ENCODE measurements around the gene CLDND1.

CLDND1 gene

GRCh38 chr3:98514948-98515347 is 7.8 kb downstream of the CLDND1 start:
- no peak for DNase-seq (ENCODE audit: low read depth, low spot score)

DNA sequence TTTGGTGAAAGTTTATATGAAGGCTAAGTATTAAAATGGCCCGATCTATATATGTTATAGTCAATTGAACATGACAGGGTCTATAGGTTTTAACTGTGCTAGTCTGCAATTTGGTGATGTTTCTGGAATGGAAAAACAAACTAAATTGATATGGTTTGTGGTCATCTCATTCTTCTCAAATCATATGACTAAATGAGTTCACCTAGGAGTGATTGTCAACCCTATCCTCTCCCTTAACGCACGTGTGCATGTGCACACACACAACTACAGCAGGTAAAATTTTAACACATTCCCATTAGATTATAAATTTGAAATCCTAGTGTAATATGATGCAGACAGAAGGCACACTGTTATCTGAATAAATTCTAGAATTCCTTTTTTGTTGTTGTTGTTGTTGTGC is 9.0 kb downstream of the CLDND1 start:
- no peak for DNase-seq (ENCODE audit: low read depth, low spot score)

GRCh38 chr3:98513091-98513511 is 9.6 kb downstream of the CLDND1 start:
- DNase-seq (ENCODE audit: low read depth, low spot score) = peak; percentile 22

GRCh38 chr3:98512576-98512975 is 10.1 kb downstream of the CLDND1 start:
- no peak for DNase-seq (ENCODE audit: low read depth, low spot score)

- no peak for DNase-seq (ENCODE audit: low read depth, low spot score)
Measured at GRCh38 chr3:98508582-98508981, 14.1 kb downstream of the CLDND1 start.

GRCh38 chr3:98504539-98504938 is 18.2 kb downstream of the CLDND1 start:
- no peak for DNase-seq (ENCODE audit: low read depth, low spot score)

DNA sequence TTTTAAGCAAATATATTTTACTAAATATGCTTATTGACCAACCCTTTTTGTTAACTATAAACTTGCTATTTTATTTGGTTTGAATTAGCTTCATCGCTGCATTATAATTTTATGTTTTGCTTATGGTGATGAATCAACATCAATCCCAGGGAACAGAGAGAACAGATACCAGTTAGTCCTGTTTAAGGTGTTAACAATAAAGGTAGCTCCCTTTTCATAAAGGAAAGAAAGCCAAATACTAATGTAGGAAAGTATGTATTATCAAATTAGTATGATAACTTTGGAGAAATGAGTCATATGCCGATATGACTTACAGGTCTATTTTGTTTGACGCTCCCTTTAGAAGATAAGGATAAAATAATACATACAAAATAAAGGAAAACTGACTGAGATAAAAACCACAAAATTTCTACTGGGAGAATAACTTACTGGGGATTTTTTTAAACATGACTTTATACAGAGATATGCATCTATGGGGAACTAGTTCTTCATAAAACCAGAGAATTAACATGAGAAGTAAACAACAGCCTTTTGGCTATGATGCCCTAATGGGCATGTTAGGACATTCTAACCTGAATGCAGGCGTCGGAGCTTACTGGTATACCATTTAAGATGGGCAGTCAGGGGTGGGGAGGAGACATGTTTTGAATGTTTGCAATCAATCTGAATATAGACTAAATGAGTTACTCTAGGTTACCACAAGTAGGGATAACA is 20.7 kb downstream of the CLDND1 start:
- no peak for DNase-seq (ENCODE audit: low read depth, low spot score)

DNA sequence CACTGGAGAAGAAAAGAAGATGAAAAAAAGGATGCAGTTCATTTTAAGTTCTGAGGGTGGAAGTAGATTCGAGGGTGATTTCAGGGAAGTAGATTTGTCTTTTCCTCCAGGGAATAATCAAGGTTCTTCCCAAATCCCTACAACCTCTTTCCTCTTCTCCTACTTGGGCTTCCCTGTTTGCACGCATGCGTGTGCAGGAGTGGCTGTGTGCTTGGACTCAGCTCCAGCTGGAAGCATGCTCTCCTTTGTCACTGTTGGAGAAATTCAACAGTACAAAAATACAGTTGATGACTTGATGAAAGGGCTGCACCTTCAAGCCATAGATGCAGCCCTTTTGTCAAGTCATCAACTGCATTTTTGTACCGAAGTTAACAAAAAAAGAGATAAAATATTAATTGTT is 21.4 kb downstream of the CLDND1 start:
- DNase-seq (ENCODE audit: low read depth, low spot score) = no peak

GRCh38 chr3:98500019-98500418 is 22.7 kb downstream of the CLDND1 start:
- no peak for DNase-seq (ENCODE audit: low read depth, low spot score)

DNA sequence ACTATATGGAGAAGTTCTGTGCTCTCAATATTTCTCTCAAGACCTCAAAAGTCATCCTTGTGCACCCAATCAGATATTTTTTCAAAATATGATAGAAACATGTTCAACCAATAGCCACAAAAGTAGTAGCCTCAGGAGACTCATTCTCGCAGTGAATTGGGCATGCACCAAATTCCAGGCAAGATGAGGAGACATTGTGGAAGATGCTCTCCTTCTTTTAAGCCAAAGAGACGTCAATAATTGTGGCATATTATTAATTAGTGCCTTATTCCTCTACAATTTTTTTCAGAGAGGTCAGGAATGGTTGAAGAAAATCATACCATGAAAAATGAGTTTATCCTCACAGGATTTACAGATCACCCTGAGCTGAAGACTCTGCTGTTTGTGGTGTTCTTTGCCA is 25.3 kb downstream of the CLDND1 start, which contains the start of gene OR5K2:
OR5K2 (plus strand) TSS at position 301 of the 400 bp plus-strand sequence; CDS start at position 301, 0 bp downstream.
- DNase-seq (ENCODE audit: low read depth, low spot score) = no peak

GRCh38 chr3:98483626-98484025 is 39.1 kb downstream of the CLDND1 start:
- DNase-seq (ENCODE audit: low read depth, low spot score) = no peak

DNA sequence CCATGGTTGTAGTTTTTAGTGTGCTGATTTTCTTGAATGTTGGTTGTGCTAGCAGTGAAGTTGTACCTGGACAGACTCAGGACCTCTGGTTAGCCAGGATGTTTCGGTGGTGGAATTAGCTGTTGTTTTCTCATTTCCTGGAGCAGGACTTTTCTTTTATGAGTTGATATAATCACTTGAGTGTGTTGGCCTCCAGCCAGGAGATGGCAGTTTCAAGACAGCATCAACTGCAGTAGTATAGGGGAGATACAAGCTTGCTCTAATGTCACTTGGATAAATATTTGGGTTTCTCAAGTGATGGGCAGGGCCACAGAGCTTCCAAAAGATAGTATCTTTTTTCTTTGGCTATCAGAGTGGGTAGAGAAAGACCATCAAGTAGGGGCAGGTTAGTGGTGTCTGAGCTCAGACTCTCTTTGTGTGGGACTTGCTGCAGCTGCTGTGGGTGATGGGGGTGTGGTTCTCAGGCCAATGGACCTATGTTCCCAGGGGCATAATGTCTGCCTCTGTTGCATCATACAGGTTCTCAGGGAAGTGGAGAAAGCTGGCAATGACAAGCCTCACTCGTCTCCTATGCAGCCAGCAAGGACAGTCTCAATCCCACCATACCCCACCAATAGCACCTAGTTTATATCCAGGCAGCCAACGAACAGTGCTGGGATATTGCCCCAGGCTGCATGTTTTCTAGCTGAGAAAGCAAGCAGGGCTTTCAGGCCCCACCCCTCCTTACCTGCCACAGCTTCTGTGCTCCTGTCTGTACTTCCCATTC is 39.8 kb downstream of the CLDND1 start:
- DNase-seq (ENCODE audit: low read depth, low spot score) = no peak

Data from astrocyte of the hippocampus (primary cell).